ENCODE results near the gene ADCY9. TPM values are rescaled to one million over a fixed set of nuclear protein-coding genes. Genes with fewer than 3 reads are reported as not detected.
"Not testable (repeated sequence)": the region's sequence is repeated elsewhere in the genome, so short reads cannot be mapped to it uniquely, and the experiment has no call there.

The ADCY9 gene
- polyA plus RNA-seq, 3 donors from 2014 or later: 1.1 to 1.5 (median 1.4) TPM

DNA sequence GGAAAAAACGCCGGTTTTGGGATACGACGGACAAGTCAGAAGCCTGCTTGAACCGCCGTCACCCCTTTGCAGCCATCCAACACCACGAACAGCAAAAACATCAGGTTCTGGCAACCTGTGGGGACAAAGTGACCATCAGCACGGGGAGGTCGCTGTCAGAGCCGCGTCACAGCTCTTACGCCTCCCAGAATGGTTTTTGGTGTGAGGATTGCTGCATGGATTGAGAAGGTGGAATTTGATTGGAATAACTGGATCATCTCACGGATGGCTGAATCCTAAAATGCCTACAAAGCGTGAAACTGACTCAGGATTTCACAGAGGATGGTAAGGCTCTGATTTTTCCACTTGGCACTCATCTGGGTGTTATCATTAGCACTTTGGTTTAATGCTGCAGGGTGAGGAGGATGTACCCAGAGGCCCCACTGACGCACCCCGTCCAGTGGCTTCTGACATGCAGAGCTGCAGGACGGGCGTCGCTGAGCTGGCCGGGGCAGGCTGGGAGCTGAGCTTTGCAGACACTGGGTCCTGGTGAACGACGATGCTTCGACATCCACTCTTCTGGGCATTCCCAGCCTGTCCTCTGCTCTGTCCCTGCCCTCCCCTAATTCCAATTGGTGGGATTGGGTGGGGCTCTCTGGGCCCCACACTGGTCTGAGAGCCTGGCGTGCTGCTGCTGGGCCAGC is 162.4 kb downstream of the ADCY9 start:
- Mint-ChIP-seq H3K36me3 (no peaks in the 10 kb centered on the region), H3K27me3 (ENCODE audit: low read depth in 3 of 3) (peaks cover 7 to 17% (median 10%) of the 10 kb centered on the region in 3 donors)

DNA sequence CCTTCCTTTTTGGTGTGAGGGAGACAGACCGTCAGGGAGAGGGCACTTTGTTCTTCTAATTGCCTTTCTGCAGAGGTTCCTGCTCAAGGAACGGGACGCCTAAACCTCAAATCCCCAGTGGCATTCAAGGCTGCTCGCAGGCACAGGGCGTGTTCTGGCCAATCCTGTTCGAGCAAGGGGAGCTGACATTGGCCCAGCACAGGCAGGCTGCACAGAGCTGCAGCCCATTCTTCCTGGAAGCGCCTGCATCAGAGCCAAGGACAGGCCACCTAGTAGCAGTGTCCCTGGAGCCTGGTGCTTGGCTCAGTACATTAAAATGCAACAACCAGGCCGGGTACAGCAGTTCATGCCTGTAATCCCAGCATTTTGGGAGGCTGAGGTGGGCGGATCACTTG is 163.5 kb downstream of the ADCY9 start:
- H3K27me3 Mint-ChIP-seq (ENCODE audit: low read depth in 3 of 3): peaks cover 6 to 21% (median 12%) of the 10 kb centered on the region in 3 donors
- H3K27ac Mint-ChIP-seq: no peak overlapping the region
- H3K36me3 Mint-ChIP-seq: no peaks in the 10 kb centered on the region
- H3K4me3 Mint-ChIP-seq: no peak overlapping the region
- DNase-seq: no peak
- H3K9me3 Mint-ChIP-seq: no peaks in the 10 kb centered on the region
- H3K4me1 Mint-ChIP-seq: peaks cover 0 to 4% of the 10 kb centered on the region in 2 donors

More for the DNA sequence above, 162.4 kb downstream of the ADCY9 start:
- Mint-ChIP-seq H3K4me3 (no peak overlapping the region), H3K9me3 (no peaks in the 10 kb centered on the region), H3K27ac (no peak overlapping the region), H3K4me1 (peaks cover 0 to 4% of the 10 kb centered on the region in 2 donors)
- DNase-seq: no peak

GRCh38 chr16:3951861-3952736 is 164.1 kb downstream of the ADCY9 start:
- DNase-seq: no peak
- no peak overlapping the region for H3K27ac Mint-ChIP-seq
- peaks cover 0 to 4% of the 10 kb centered on the region in 2 donors for H3K4me1 Mint-ChIP-seq
- H3K27me3 Mint-ChIP-seq (ENCODE audit: low read depth in 3 of 3): peaks cover 6 to 18% (median 9%) of the 10 kb centered on the region in 3 donors
- H3K9me3 Mint-ChIP-seq: no peaks in the 10 kb centered on the region
- H3K36me3 Mint-ChIP-seq: no peaks in the 10 kb centered on the region
- H3K4me3 Mint-ChIP-seq: no peak overlapping the region

- not testable (repeated sequence) for H3K4me3 Mint-ChIP-seq, H3K36me3 Mint-ChIP-seq
Observed at GRCh38 chr16:3951380-3951779, 164.9 kb downstream of the ADCY9 start.

GRCh38 chr16:3950343-3951193 is 165.7 kb downstream of the ADCY9 start:
- DNase-seq: no peak
- Mint-ChIP-seq H3K4me1 (peaks cover 0 to 4% of the 10 kb centered on the region in 2 donors), H3K27me3 (ENCODE audit: low read depth in 3 of 3) (peaks cover 5 to 10% (median 10%) of the 10 kb centered on the region in 3 donors), H3K27ac (no peak overlapping the region), H3K9me3 (no peaks in the 10 kb centered on the region), H3K36me3 (no peaks in the 10 kb centered on the region), H3K4me3 (no peak overlapping the region)

More at GRCh38 chr16:3951380-3951779, 164.9 kb downstream of the ADCY9 start:
- H3K4me1 Mint-ChIP-seq, H3K27ac Mint-ChIP-seq, DNase-seq, H3K9me3 Mint-ChIP-seq: not testable (repeated sequence)
- peaks cover 6 to 12% (median 10%) of the 10 kb centered on the region in 3 donors for H3K27me3 Mint-ChIP-seq (ENCODE audit: low read depth in 3 of 3)

DNA sequence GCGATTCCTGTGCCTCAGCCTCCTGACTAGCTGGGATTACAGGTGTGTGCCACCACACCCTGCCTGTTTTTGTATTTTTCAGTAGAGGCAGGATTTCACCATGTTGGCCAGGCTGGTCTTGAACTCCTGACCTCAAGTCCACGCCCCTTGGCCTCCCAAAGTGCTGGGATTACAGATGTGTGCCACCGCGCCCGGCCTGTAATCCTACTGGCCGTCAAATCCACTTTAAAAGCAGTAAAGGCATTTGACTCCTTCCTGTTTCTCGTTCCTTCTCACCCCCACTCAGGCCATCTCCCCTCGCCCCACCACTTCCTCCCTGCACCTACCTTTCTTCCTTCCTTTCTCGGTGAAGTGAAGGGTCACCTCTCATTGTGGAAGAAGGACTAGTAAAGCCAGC is 166.3 kb downstream of the ADCY9 start:
- no peaks in the 10 kb centered on the region for H3K9me3 Mint-ChIP-seq
- H3K4me3 Mint-ChIP-seq: no peak overlapping the region
- H3K27ac Mint-ChIP-seq: no peak overlapping the region
- H3K27me3 Mint-ChIP-seq (ENCODE audit: low read depth in 3 of 3): peaks cover 5 to 10% (median 9%) of the 10 kb centered on the region in 3 donors
- DNase-seq: no peak
- H3K36me3 Mint-ChIP-seq: no peaks in the 10 kb centered on the region
- peaks cover 0 to 4% of the 10 kb centered on the region in 2 donors for H3K4me1 Mint-ChIP-seq

- H3K9me3 Mint-ChIP-seq: no peaks in the 10 kb centered on the region
- H3K36me3 Mint-ChIP-seq: no peaks in the 10 kb centered on the region
- H3K27ac Mint-ChIP-seq: no peak overlapping the region
- H3K4me1 Mint-ChIP-seq: peaks cover 0 to 4% of the 10 kb centered on the region in 2 donors
- H3K4me3 Mint-ChIP-seq: no peak overlapping the region
- H3K27me3 Mint-ChIP-seq (ENCODE audit: low read depth in 3 of 3): peaks cover 3 to 10% (median 9%) of the 10 kb centered on the region in 3 donors
- DNase-seq: no peak
Observed at GRCh38 chr16:3949287-3949686, 167.0 kb downstream of the ADCY9 start.

- H3K36me3 Mint-ChIP-seq: no peaks in the 10 kb centered on the region
- peaks cover 0 to 4% of the 10 kb centered on the region in 2 donors for H3K4me1 Mint-ChIP-seq
- no peaks in the 10 kb centered on the region for H3K9me3 Mint-ChIP-seq
- H3K27me3 Mint-ChIP-seq (ENCODE audit: low read depth in 3 of 3): peaks cover 2 to 10% (median 9%) of the 10 kb centered on the region in 3 donors
- no peak overlapping the region for H3K27ac Mint-ChIP-seq
- DNase-seq: no peak
- H3K4me3 Mint-ChIP-seq: no peak overlapping the region
Observed at GRCh38 chr16:3948378-3948995, 167.8 kb downstream of the ADCY9 start.

DNA sequence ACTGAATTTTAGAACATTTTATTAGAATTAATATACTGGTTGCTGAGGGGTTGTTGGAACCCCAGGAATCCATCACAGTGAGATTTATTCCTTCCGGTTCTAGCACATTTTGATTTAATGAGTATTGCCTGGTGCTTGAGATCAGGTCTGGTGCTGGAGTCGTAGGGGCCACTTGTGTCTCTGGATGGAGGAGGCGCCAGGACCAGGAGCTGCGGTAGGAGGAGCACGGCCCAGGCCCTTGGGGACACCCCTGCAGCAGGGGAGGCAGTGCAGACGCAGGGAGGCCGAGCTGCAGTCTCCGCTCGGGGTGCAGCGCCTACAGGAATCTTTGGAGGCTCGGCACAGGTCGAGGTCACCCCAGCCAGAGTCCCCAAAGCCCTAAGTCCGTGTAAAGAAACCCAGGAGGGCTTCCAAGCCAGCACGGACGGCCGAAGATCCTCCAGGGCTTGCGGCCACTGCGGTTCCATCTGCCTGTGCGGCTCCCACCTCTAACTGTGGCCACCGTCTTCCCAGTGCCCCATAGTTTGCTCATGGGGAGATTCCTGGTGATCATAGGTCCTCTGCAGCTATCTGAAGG is 169.6 kb downstream of the ADCY9 start:
- H3K27ac Mint-ChIP-seq: no peak overlapping the region
- H3K4me3 Mint-ChIP-seq: no peak overlapping the region
- no peak for DNase-seq
- H3K9me3 Mint-ChIP-seq: no peaks in the 10 kb centered on the region
- peaks cover 4 to 9% (median 9%) of the 10 kb centered on the region in 3 donors for H3K27me3 Mint-ChIP-seq (ENCODE audit: low read depth in 3 of 3)
- peaks cover 0 to 4% of the 10 kb centered on the region in 2 donors for H3K4me1 Mint-ChIP-seq
- no peaks in the 10 kb centered on the region for H3K36me3 Mint-ChIP-seq

DNA sequence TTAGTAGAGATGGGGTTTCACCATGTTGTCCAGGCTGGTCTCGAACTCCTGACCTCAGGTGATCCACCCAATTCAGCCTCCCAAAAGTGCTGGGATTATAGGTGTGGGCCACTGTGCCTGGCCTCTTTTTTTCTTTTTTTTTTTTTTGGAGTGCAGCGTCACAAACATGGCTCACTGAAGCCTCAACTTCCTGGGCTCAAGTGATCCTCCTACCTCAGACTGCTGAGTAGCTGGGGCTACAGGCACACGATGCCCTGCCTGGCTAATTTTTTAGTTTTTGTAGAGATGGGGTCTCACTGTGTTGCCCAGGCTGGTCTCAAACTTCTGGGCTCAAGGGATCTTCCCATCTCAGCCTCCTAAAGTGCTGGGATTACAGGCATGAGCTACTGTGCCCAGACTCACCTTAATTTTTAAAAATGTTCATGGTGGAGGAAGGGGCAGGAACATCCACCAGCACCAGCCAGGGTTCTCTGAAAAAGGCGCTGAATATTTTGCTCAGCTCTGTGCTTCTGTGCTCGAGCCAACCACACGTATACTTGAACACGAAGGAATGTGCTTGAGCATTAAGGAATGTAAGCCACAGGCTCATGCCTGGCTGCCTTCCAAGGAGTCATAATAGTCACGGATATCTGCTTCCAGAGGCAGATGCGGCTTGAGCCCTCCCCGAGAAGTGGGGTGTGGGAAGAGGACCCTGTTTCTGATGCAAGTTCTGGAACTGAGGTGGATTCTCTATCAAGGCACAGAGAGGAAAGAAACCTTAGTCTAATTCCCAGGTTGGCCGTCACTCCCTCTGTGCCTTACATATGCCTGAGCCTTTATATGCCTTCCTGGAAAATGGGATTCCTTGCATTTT is 170.3 kb downstream of the ADCY9 start:
- Mint-ChIP-seq H3K36me3 (no peaks in the 10 kb centered on the region), H3K4me1 (peaks cover 0 to 4% of the 10 kb centered on the region in 2 donors), H3K27me3 (ENCODE audit: low read depth in 3 of 3) (peaks cover 4 to 9% (median 9%) of the 10 kb centered on the region in 3 donors), H3K9me3 (no peaks in the 10 kb centered on the region), H3K4me3 (no peak overlapping the region), H3K27ac (no peak overlapping the region)
- DNase-seq: no peak

- not testable (repeated sequence) for H3K27me3 Mint-ChIP-seq (ENCODE audit: low read depth in 3 of 3); DNase-seq; H3K9me3 Mint-ChIP-seq; H3K4me3 Mint-ChIP-seq; H3K36me3 Mint-ChIP-seq; H3K4me1 Mint-ChIP-seq
- peak overlapping the region in 1 of 6 donors; percentile 16 for H3K27ac Mint-ChIP-seq
Observed at GRCh38 chr16:3944457-3944856, 171.8 kb downstream of the ADCY9 start.

GRCh38 chr16:3942146-3942545 is 174.1 kb downstream of the ADCY9 start:
- H3K9me3 Mint-ChIP-seq; H3K36me3 Mint-ChIP-seq; DNase-seq; H3K27me3 Mint-ChIP-seq (ENCODE audit: low read depth in 3 of 3); H3K4me1 Mint-ChIP-seq; H3K4me3 Mint-ChIP-seq; H3K27ac Mint-ChIP-seq: not testable (repeated sequence)

All from immature natural killer cell (primary cell).